Esophagus muscularis mucosa (tissue), 3 donors: Measurements from ENCODE around the gene IQCN.

Experiments
- CTCF ChIP-seq, 3 experiments: fragments of 200-600 bp in 2 of 3; fragments of 450-650 bp in 1 of 3; sonication (generic) in 2 of 3; IDR thresholded peaks; one replicate each; pipeline ENCODE4 v1.5.1; 2017 to 2019; ENCODE audit warnings: antibody characterized with exemption in 3 of 3, mild to moderate bottlenecking in 2 of 3, moderate library complexity in 1 of 3
- EP300 ChIP-seq: sonication (generic); formaldehyde crosslinking; IDR thresholded peaks from one replicate; pipeline ENCODE4 v1.6.1; 2017; ENCODE audit warnings: antibody characterized with exemption

- TF ChIP-seq CTCF (IDR thresholded peaks at IDR 0.05): no peak
- TF ChIP-seq EP300: no peak
Observed at GRCh38 chr19:18231775-18232174, 42.5 kb downstream of the IQCN start.
